PC-9 (cell line): ENCODE measurements around the gene ZNF497. TPM values are rescaled to one million over a fixed set of nuclear protein-coding genes. Genes with fewer than 3 reads are reported as not detected.

Experiments used
- BruUV-seq: library from RNA; stranded (reverse); fragments of 400-500 nt; replicated peaks from 2 replicates; lab custom pipeline; 2021; lab: Mats Ljungman, UMichigan
- CTCF ChIA-PET: fragments of 300-600 bp; sonication (Branson Sonifier 250); formaldehyde crosslinking; loops from one replicate; lab custom pipeline; 2022; ENCODE audit warnings: antibody characterized with exemption; lab: Charles Lee
- POLR2A ChIA-PET: fragments of 300-600 bp; sonication (Branson Sonifier 250); formaldehyde crosslinking; loops from one replicate; lab custom pipeline; 2022; ENCODE audit warnings: antibody characterized with exemption; ENCODE audit not compliant: unreplicated experiment; lab: Charles Lee
- DNase-seq, 2 experiments: peaks; one replicate each; pipeline versions ENCODE4 v3.0.0 to v3.0.0-alpha.2; 2015 to 2022; ENCODE audit warnings: mixed read lengths in 1 of 2
- H2AFZ ChIP-seq: fragments of 200-600 bp; sonication (generic); 2 replicates; pipeline ENCODE4 v1.8.1; 2017; ENCODE audit warnings: antibody characterized with exemption
- H3F3A ChIP-seq: fragments of 200-600 bp; sonication (generic); 2 replicates; pipeline ENCODE4 v1.8.1; 2017; ENCODE audit warnings: antibody characterized with exemption, mild to moderate bottlenecking, low read depth; ENCODE audit not compliant: insufficient read depth
- H3K27ac ChIP-seq: fragments of 200-600 bp; sonication (generic); 2 replicates; pipeline ENCODE4 v1.6.1; 2016; ENCODE audit warnings: mixed run types
- H3K27me3 ChIP-seq: fragments of 200-600 bp; sonication (generic); 2 replicates; pipeline ENCODE4 v1.6.1; 2016; ENCODE audit warnings: low read depth, mixed run types; ENCODE audit not compliant: insufficient read depth
- H3K36me3 ChIP-seq: fragments of 200-600 bp; sonication (generic); 2 replicates; pipeline ENCODE4 v1.6.1; 2016; ENCODE audit warnings: low read depth, mixed run types
- H3K4me1 ChIP-seq: fragments of 200-600 bp; sonication (generic); replicated peaks from 2 replicates; pipeline ENCODE4 v1.6.1; 2016; ENCODE audit warnings: mixed run types; ENCODE audit not compliant: insufficient read depth
- H3K4me2 ChIP-seq: fragments of 200-600 bp; sonication (generic); 2 replicates; pipeline ENCODE4 v1.6.1; 2017; ENCODE audit warnings: mixed run types
- H3K4me3 ChIP-seq: fragments of 200-600 bp; sonication (generic); 2 replicates; pipeline ENCODE4 v1.6.1; 2016; ENCODE audit warnings: mixed run types
- H3K79me2 ChIP-seq: fragments of 200-600 bp; sonication (generic); 2 replicates; pipeline ENCODE4 v1.6.1; 2017; ENCODE audit warnings: low read depth, mixed run types
- H3K9me2 ChIP-seq: fragments of 200-600 bp; sonication (generic); 2 replicates; pipeline ENCODE4 v1.8.1; 2017; ENCODE audit warnings: mild to moderate bottlenecking; ENCODE audit not compliant: insufficient read depth
- H3K9me3 ChIP-seq: fragments of 200-600 bp; sonication (generic); 2 replicates; pipeline ENCODE4 v1.8.1; 2016; ENCODE audit warnings: low read depth; ENCODE audit not compliant: insufficient read depth
- H4K20me1 ChIP-seq: fragments of 200-600 bp; sonication (generic); 2 replicates; pipeline ENCODE4 v1.8.1; 2017; ENCODE audit not compliant: insufficient read depth
- EZH2 ChIP-seq: fragments of 200-600 bp; sonication (generic); IDR thresholded peaks from 2 replicates; pipeline ENCODE4 v1.8.0; 2017; ENCODE audit warnings: antibody characterized with exemption, low read depth
- intact Hi-C: fragments of 100-400 bp; cut with micrococcal nuclease; formaldehyde crosslinking; loops from one replicate; pipeline ENCODE4 v1.10.0; 2022; ENCODE audit not compliant: unreplicated experiment
- total RNA-seq: library from RNA; stranded (reverse); gene quantifications from 2 replicates; pipeline ENCODE4 v1.2.3, GENCODE V29; 2021
- TF ChIP-seq, protein P1 (sequence below): fragments of 200-600 bp; sonication (generic); conservative IDR thresholded peaks from 2 replicates; pipeline ENCODE4 v1.6.1; 2017; ENCODE audit warnings: mixed run types, antibody characterized with exemption, mild to moderate bottlenecking, moderate library complexity

The ZNF497 gene
- total RNA-seq, 1 experiment from 2014 or later, result 7.2 TPM

DNA sequence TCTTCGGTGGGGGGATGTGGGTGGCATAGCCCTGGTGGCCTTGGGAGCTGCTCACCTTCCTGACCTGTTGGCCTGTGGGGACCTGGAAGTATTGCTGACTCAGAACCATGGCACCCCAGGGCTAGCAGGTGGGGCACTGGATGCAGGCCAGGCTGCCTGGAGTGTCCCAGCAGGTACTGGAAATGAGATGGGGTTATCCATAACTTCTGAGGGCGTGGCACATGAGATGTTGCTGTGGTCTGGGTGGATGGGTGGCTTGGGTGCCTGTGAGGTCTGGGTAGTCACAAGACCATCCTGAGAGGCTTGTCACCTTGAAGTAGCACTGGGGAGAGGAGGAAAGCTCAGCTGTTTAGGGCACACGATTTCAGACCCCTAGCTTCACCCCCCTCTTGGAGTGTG, 32.3 kb upstream of the ZNF497 start:
- Histone ChIP-seq H3K9me3 (no peaks in the 10 kb centered on the region), H3K4me2 (peak overlapping the region; percentile 49), H2AFZ (no peak overlapping the region), H3K9me2 (no peaks in the 10 kb centered on the region), H3K4me1 (peaks cover 27% of the 10 kb centered on the region), H3K36me3 (no peaks in the 10 kb centered on the region), H3K4me3 (no peak overlapping the region), H3K27ac (peak overlapping the region; percentile 66), H4K20me1 (peaks cover 26% of the 10 kb centered on the region), H3F3A (peaks cover 43% of the 10 kb centered on the region), H3K27me3 (no peaks in the 10 kb centered on the region), H3K79me2 (peaks cover 29% of the 10 kb centered on the region)
- BruUV-seq, result no TSS peak
- POLR2A ChIA-PET, result interaction anchor here (0.6 kb wide), 1 partner anchor 14 kb away, joined by 3 read pairs; the partner anchor contains the start of gene ZNF584
- CTCF ChIA-PET, result no interaction called here
- no peak for TF ChIP-seq EZH2
- TF ChIP-seq, protein P1, sequence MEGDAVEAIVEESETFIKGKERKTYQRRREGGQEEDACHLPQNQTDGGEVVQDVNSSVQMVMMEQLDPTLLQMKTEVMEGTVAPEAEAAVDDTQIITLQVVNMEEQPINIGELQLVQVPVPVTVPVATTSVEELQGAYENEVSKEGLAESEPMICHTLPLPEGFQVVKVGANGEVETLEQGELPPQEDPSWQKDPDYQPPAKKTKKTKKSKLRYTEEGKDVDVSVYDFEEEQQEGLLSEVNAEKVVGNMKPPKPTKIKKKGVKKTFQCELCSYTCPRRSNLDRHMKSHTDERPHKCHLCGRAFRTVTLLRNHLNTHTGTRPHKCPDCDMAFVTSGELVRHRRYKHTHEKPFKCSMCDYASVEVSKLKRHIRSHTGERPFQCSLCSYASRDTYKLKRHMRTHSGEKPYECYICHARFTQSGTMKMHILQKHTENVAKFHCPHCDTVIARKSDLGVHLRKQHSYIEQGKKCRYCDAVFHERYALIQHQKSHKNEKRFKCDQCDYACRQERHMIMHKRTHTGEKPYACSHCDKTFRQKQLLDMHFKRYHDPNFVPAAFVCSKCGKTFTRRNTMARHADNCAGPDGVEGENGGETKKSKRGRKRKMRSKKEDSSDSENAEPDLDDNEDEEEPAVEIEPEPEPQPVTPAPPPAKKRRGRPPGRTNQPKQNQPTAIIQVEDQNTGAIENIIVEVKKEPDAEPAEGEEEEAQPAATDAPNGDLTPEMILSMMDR, result no peak
- peak; percentile 77 to 83 for DNase-seq
- intact Hi-C loops, result loop anchor here (2.0 kb wide), 1 partner anchor 14 kb away; the partner anchor contains the start of gene ZNF837

DNA sequence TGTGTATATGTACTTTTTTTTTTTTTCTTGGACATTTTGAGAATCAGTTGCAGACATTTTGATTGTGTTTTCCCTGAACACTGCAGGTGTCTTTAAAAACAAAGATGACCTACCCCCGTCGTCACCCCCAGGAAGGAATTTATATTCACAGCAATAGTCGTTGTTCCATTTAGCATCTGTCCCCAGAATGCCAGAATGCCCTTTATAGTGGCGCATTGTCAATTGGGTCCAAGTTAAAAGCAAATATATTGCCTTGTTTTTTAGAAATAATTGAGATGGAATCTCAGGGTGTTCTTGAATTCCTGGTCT, 31.1 kb upstream of the ZNF497 start:
- no peak for DNase-seq
- no peaks in the 10 kb centered on the region for H3K9me3 ChIP-seq
- ChIA-PET CTCF (no interaction called here), POLR2A (no interaction called here)
- peaks cover 39% of the 10 kb centered on the region for H3K79me2 ChIP-seq
- no peak overlapping the region for H3K4me3 ChIP-seq
- no TSS peak for BruUV-seq
- H3K4me2 ChIP-seq, result no peak overlapping the region
- TF ChIP-seq, protein P1, result no peak
- TF ChIP-seq EZH2, result no peak
- no peak overlapping the region for H2AFZ ChIP-seq
- H3K27me3 ChIP-seq, result no peaks in the 10 kb centered on the region
- H3F3A ChIP-seq, result peaks cover 50% of the 10 kb centered on the region
- H4K20me1 ChIP-seq, result peaks cover 26% of the 10 kb centered on the region
- peaks cover 31% of the 10 kb centered on the region for H3K4me1 ChIP-seq
- no peaks in the 10 kb centered on the region for H3K36me3 ChIP-seq
- no peak overlapping the region for H3K27ac ChIP-seq
- no peaks in the 10 kb centered on the region for H3K9me2 ChIP-seq
- intact Hi-C loops, result loop anchor here (2.0 kb wide), 1 partner anchor 13 kb away; the partner anchor contains the start of gene ZNF837

DNA sequence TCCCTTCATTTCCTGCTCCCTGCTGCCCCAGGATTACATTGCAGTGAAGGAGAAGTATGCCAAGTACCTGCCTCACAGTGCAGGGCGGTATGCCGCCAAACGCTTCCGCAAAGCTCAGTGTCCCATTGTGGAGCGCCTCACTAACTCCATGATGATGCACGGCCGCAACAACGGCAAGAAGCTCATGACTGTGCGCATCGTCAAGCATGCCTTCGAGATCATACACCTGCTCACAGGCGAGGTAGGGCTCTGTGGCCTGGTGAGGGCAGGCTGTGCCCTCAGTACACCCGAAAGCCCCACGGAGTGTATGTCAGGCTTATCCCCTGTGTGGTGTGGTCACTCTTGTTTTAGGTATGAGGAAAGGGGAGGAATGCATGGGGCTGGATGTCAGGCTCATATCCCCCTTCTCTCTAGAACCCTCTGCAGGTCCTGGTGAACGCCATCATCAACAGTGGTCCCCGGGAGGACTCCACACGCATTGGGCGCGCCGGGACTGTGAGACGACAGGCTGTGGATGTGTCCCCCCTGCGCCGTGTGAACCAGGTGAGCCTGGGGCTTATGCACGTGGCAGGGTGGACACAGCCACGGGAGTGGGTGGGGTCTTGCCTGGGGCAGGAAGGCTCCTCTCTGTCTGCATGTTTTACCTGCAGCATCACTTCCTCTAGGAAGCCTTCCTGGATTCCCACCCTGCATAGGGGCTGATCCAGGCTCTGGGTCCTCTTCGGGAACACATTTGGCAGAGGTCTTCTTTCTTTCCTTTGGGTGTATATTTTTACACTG, 30.6 kb upstream of the ZNF497 start:
- Histone ChIP-seq H3K27ac (no peak overlapping the region), H4K20me1 (peaks cover 26% of the 10 kb centered on the region), H3K79me2 (peaks cover 45% of the 10 kb centered on the region), H3K4me1 (peaks cover 35% of the 10 kb centered on the region), H3K4me2 (no peak overlapping the region), H3K9me3 (no peaks in the 10 kb centered on the region), H3K36me3 (no peaks in the 10 kb centered on the region), H3F3A (peaks cover 52% of the 10 kb centered on the region), H3K9me2 (no peaks in the 10 kb centered on the region), H3K4me3 (no peak overlapping the region), H3K27me3 (no peaks in the 10 kb centered on the region), H2AFZ (no peak overlapping the region)
- no peak for DNase-seq
- ChIA-PET POLR2A (interaction anchor here (0.6 kb wide), 1 partner anchor 12 kb away, joined by 3 read pairs; no protein-coding TSS in a partner anchor), CTCF (no interaction called here)
- TF ChIP-seq EZH2, result no peak
- TF ChIP-seq, protein P1, result no peak
- no TSS peak for BruUV-seq
- intact Hi-C loops, result no loop called here
